GM19397 (cell line): ENCODE results near the gene NAT14.

Experiments used
- ATAC-seq: cut with Tn5 transposase; IDR thresholded peaks from one replicate; pipeline ENCODE4 v1.9.1; 2021; ENCODE audit warnings: mild to moderate bottlenecking, moderate library complexity; ENCODE audit not compliant: unreplicated experiment

The NAT14 gene

GRCh38 chr19:55452749-55453346, 32.1 kb upstream of the NAT14 start:
- no peak for ATAC-seq

GRCh38 chr19:55453511-55454260, 31.3 kb upstream of the NAT14 start:
- ATAC-seq = no peak

- no peak for ATAC-seq
These were observed 30.2 kb upstream of the NAT14 start for GRCh38 chr19:55454787-55455243.

GRCh38 chr19:55455576-55456235, 29.3 kb upstream of the NAT14 start:
- no peak for ATAC-seq

GRCh38 chr19:55456347-55456746, 28.6 kb upstream of the NAT14 start:
- no peak for ATAC-seq

GRCh38 chr19:55457683-55458457, 27.1 kb upstream of the NAT14 start:
- no peak for ATAC-seq

- ATAC-seq = no peak
These were observed 25.4 kb upstream of the NAT14 start for GRCh38 chr19:55459551-55459949.

GRCh38 chr19:55459950-55460657, 24.9 kb upstream of the NAT14 start:
- no peak for ATAC-seq

- no peak for ATAC-seq
These were observed 24.2 kb upstream of the NAT14 start for GRCh38 chr19:55460670-55461258.

- ATAC-seq = peak; percentile 92
These were observed 23.6 kb upstream of the NAT14 start, which contains the start of gene ISOC2 for GRCh38 chr19:55461259-55461973. Gene ISOC2 (minus strand): TSS chr19:55461642. CDS start chr19:55456486, 5,156 bp downstream.

GRCh38 chr19:55461974-55462626, 22.9 kb upstream of the NAT14 start:
- ATAC-seq = no peak

- no peak for ATAC-seq
These were observed 22.3 kb upstream of the NAT14 start for GRCh38 chr19:55462722-55463121.

- ATAC-seq = no peak
These were observed 21.4 kb upstream of the NAT14 start for GRCh38 chr19:55463583-55464031.

- no peak for ATAC-seq
These were observed 20.8 kb upstream of the NAT14 start for GRCh38 chr19:55464039-55464661.

- no peak for ATAC-seq
These were observed 20.3 kb upstream of the NAT14 start, which contains the start of gene C19orf85 for GRCh38 chr19:55464662-55465054. Gene C19orf85 (minus strand): TSS chr19:55464751. CDS start chr19:55464554, 197 bp downstream.

GRCh38 chr19:55465460-55466240, 19.3 kb upstream of the NAT14 start:
- no peak for ATAC-seq

- ATAC-seq = no peak
These were observed 18.8 kb upstream of the NAT14 start for GRCh38 chr19:55466241-55466614.
